BE2C (cell line): ENCODE data around the gene ZRANB1.

Experiments
- DNase-seq: peaks from one replicate; pipeline ENCODE4 v3.0.0-alpha.2; 2020
- H3K27me3 ChIP-seq: fragments of 250-450 bp; sonication (Bioruptor Pico); 2 replicates; pipeline ENCODE4 v1.5.1; 2020; ENCODE audit warnings: mild to moderate bottlenecking
- H3K36me3 ChIP-seq: fragments of 250-450 bp; sonication (Bioruptor Pico); 2 replicates; pipeline ENCODE4 v1.5.1; 2020; ENCODE audit warnings: mild to moderate bottlenecking
- H3K4me1 ChIP-seq: fragments of 250-450 bp; sonication (Bioruptor Pico); 2 replicates; pipeline ENCODE4 v1.5.1; 2020
- H3K4me3 ChIP-seq: 2 replicates; pipeline ENCODE4 v1.5.1; 2011; ENCODE audit warnings: low read depth, low read length
- H3K9me3 ChIP-seq: fragments of 250-450 bp; sonication (Bioruptor Pico); 2 replicates; pipeline ENCODE4 v1.5.1; 2020
- TF ChIP-seq, protein P1 (sequence below): IDR thresholded peaks from 2 replicates; pipeline ENCODE4 v1.5.1; 2012; ENCODE audit warnings: mild to moderate bottlenecking, low read depth, low read length

ZRANB1 gene

DNA sequence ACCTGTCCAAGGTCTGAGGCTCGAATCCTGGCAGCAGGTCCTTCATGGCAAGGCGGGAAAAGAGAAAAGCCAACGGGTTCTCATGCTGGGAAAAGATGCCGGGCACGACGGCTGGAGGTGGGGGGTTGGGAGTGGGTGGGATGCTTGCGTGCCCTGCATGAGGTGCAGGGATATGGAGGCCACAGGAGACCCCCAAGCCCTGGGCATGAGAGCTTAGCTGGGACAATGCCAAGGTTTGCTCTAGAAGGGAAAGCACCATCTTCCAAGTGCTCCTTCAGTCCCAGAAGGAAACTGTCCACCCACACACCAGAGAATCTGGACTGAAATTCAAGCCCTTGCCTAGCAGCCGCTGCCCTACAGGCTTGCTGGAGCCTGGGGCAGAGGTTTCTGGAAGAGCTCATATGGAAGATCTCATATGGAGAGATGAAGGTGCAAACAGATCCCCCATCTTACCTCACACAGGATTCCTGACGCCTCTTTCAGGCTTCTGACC, 64.3 kb downstream of the ZRANB1 start:
- H3K4me1 ChIP-seq = peaks cover 26% of the 10 kb centered on the region
- H3K9me3 ChIP-seq = no peaks in the 10 kb centered on the region
- DNase-seq = no peak
- H3K4me3 ChIP-seq = no peak overlapping the region
- H3K27me3 ChIP-seq = no peaks in the 10 kb centered on the region
- TF ChIP-seq, protein P1, sequence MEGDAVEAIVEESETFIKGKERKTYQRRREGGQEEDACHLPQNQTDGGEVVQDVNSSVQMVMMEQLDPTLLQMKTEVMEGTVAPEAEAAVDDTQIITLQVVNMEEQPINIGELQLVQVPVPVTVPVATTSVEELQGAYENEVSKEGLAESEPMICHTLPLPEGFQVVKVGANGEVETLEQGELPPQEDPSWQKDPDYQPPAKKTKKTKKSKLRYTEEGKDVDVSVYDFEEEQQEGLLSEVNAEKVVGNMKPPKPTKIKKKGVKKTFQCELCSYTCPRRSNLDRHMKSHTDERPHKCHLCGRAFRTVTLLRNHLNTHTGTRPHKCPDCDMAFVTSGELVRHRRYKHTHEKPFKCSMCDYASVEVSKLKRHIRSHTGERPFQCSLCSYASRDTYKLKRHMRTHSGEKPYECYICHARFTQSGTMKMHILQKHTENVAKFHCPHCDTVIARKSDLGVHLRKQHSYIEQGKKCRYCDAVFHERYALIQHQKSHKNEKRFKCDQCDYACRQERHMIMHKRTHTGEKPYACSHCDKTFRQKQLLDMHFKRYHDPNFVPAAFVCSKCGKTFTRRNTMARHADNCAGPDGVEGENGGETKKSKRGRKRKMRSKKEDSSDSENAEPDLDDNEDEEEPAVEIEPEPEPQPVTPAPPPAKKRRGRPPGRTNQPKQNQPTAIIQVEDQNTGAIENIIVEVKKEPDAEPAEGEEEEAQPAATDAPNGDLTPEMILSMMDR = no peak
- peaks cover 18% of the 10 kb centered on the region for H3K36me3 ChIP-seq

- Histone ChIP-seq H3K4me3 (no peak overlapping the region), H3K36me3 (peaks cover 20% of the 10 kb centered on the region), H3K9me3 (no peaks in the 10 kb centered on the region), H3K4me1 (peaks cover 21% of the 10 kb centered on the region), H3K27me3 (no peaks in the 10 kb centered on the region)
- peak; percentile 77 for DNase-seq
- TF ChIP-seq, protein P1 = no peak
These were observed 65.1 kb downstream of the ZRANB1 start for GRCh38 chr10:125006921-125007426.

DNA sequence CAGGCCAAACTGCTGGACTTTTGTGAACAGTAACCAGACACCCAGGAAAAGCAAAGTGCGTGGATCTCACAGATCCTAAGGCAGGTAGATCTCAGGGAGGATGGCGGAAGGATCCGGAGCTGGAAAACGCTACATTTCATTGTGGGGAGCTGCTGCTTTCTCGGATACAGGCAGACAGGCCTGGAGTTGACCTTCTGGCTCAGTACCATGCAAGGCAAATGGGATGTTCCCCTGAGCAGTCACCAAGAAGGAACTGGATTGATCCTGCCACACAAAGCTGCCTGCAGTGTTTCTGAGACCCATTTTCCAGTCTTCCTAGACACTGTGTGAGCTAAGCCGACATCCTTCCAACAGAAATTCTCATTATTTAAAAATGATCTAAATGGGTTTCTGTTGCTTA, 65.5 kb downstream of the ZRANB1 start:
- DNase-seq = no peak
- peaks cover 22% of the 10 kb centered on the region for H3K36me3 ChIP-seq

DNA sequence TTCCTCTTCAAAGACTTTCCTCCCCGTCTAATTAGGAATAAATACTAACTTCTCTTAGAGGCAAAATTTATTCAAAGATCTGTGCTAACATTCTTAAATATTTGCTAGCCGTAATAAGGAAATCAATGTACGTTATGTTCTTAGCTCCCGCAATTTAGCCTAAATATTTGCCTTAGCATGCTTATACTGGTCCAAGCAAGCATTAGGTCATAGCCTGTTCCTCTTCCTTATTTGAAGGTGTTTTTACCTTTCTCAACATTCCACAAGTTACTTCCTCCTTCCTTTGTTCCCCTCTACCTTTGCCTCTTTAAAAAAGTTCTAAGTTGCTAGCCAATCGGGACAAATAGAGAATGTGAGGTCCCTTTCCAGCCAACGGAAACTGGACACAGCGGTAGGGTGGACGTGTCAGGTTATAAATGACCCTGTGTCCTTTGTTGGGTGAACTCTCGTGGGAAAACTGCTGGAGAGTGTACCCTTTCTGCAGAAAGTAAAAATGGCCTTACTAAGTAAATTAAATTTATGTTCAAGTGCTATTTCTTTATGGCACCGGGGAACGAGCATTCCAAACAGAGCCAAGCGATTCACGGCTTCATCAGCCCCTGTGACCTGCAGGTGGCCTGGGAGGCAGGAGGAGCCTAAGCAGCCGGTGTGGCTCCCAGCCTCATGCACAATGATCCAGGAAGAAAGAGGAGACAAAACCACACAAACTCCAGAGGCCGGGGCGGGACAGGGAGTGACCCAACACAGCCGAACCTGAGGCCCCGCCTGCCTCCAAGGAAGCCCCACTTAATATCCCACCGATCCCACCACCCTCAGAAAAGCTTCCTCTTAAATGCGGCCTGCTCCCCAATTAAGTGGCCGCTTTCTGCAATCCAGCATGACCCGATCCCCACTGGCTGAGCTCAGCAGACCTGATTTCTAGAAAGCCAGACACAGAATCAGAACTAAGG, 67.0 kb downstream of the ZRANB1 start:
- Histone ChIP-seq H3K9me3 (no peaks in the 10 kb centered on the region), H3K4me1 (peaks cover 14% of the 10 kb centered on the region), H3K36me3 (peaks cover 17% of the 10 kb centered on the region), H3K4me3 (no peak overlapping the region), H3K27me3 (no peaks in the 10 kb centered on the region)
- DNase-seq = no peak
- TF ChIP-seq, protein P1 = no peak

More for the DNA sequence above, 65.5 kb downstream of the ZRANB1 start:
- Histone ChIP-seq H3K9me3 (no peaks in the 10 kb centered on the region), H3K27me3 (no peaks in the 10 kb centered on the region), H3K4me3 (no peak overlapping the region), H3K4me1 (peaks cover 17% of the 10 kb centered on the region)
- TF ChIP-seq, protein P1 = no peak

DNA sequence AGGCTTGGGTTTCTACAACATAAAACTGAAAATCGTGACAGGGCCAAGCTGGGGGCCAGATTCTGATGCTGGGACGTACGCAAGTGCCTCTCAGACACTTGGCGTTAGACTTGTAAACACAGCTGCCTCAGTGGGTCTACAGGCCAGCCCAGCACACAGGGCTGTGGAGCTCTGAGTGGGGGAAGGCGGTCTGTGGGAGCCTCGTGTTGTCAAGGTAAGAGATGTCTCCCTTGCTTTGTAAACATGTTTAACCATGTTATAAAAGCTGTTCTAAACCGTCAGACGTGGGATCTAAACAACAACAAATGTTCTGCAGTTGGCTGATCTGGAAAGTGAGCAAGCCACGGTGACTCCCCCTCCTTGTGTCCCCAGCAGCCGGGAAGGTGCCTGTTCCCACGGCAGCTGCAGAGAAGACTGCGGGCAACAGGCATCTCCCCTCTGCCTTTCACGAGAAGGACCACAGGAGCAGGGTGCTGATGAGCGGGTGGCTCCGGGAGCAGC, 67.8 kb downstream of the ZRANB1 start:
- DNase-seq = no peak
- Histone ChIP-seq H3K36me3 (peaks cover 23% of the 10 kb centered on the region), H3K4me3 (no peak overlapping the region), H3K27me3 (no peaks in the 10 kb centered on the region), H3K4me1 (peaks cover 18% of the 10 kb centered on the region), H3K9me3 (no peaks in the 10 kb centered on the region)
- TF ChIP-seq, protein P1 = no peak

- H3K4me3 ChIP-seq = no peak overlapping the region
- H3K27me3 ChIP-seq = no peaks in the 10 kb centered on the region
- peaks cover 22% of the 10 kb centered on the region for H3K4me1 ChIP-seq
- TF ChIP-seq, protein P1 = no peak
- H3K36me3 ChIP-seq = peaks cover 21% of the 10 kb centered on the region
- DNase-seq = no peak
- H3K9me3 ChIP-seq = no peaks in the 10 kb centered on the region
These were observed 68.4 kb downstream of the ZRANB1 start for GRCh38 chr10:125010362-125010761.
